TTC549 (cell line): ENCODE data around the gene TOLLIP.
"Not testable (repeated sequence)": the region's sequence is repeated elsewhere in the genome, so short reads cannot be mapped to it uniquely, and the experiment has no call there.

Source experiments
- FAIRE-seq: peaks from 2 replicates; lab custom pipeline; 2012; peaks lifted over from hg19 to GRCh38; lab: Jason Lieb, UNC

Gene TOLLIP

DNA sequence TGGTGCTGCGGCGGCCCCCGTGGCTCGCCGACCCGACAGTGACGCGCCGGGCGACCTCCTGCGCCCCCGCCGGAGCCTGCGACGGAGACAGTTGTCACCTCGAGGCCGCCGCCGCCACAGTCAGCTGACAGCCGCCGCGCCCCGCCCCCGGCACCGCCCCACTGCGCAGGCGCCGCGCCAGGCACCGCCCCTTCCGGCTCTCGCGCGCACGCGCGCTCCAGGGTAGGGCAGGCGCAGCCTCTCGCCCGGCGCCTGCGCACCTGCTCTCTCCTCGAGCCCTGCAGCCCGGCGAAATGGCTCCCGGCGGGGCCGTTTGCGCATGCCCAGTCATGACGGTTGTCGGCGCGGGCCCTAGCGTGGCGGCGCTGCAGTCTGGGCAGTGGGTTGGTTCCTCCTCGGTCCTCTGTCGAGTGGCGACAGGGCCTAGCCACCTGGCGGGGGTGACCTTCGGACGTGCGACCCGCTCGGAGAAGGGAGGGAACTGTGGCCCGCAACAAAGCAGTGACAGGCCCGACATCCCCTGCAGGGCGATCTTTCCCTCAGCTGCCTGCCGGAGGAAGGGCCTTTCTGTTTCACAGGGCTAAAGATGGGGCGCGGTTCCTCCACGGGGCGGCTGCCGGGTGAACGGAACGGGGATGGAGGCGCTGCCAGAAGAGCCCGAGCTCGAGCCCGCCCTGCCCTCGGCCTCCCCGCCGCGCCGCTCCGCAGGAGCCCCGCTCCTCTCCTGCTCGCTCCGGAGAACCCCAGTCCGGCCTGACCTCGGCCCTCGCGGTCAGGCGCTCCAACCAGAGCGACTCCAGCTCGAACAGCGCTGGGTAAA is at the start of gene TOLLIP:
Gene TOLLIP, minus strand, starts transcription at position 135 of the 820 bp plus-strand sequence. Its CDS starts 134 bp downstream, at position 1.
- no peak for FAIRE-seq

DNA sequence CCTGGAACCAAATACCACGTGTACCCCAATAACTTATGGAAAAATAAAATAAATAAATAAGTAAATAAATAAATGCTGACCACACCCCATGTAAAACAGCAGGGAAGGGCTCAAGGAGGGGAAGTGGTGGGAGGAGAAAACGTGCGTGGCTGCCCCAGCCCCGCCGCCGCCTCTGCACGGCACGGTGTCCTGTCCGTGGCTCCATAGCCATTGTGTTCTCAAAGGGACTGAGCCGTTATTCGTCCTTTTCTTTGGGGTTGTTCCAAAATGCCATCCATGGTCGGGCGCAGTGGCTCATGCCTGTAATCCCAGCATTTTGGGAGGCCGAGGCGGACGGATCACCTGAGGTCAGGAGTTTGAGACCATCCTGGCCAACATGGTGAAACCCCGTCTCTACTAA is 49.5 kb upstream of the TOLLIP start:
- FAIRE-seq: not testable (repeated sequence)

DNA sequence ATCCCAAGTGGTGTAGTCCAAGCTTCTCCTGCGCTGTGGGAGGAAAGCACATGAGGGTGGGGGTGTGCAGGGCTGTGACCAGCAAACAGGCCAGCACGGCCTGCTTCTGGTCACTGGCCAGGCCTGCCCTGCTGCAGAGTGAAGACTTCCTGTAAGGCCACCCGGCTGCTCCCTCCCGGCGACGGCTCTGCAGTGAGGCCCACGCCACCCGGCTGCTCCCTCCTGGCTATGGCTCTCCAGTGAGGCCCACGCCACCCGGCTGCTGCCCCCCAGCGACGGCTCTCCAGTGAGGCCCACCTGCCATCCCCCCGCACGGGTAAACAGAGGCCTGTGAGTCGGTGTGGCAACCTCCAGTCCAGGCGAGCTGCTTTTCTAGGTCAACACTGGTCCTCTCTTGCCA is 48.9 kb upstream of the TOLLIP start:
- no peak for FAIRE-seq

DNA sequence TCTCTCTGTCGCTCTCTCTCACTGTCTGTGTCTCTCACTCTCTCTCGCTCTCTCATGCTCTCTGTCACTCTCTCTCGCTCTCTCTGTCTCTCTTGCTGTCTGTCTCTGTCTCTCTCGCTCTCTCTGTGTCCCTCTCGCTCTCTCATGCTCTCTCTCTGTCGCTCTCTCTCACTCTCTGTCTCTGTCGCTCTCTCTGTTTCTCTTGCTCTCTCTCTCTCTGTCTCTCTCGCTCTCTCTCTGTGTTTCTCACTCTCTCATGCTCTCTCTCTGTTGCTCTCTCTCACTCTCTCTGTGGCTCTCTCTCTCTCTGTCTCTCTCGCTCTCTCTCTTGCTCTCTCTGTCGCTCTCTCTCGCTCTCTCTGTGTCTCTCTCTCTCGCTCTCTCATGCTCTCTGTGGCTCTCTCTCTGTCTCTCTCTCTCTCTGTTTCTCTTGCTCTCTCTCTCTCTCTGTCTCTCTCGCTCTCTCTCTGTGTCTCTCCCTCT is 47.1 kb upstream of the TOLLIP start:
- no peak for FAIRE-seq

DNA sequence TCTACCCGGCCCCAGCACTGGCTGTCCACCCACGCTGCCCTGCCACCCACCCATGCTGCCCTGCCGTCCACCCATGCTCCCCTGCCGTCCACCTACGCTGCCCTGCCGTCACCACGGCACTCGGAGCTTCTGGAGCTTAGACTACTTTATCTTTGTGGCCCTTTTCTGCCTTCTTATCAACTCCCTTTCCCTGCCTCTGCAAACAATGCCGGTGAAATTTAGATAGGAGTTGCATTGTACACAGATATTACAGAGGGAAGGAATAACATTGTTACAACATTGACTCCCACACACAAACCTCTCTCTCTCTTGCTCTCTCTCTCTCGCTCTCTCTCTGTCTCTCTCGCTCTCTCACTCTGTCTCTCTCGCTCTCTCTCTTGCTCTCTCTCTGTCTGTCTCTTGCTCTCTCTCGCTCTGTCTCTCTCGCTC is 46.6 kb upstream of the TOLLIP start:
- no peak for FAIRE-seq

DNA sequence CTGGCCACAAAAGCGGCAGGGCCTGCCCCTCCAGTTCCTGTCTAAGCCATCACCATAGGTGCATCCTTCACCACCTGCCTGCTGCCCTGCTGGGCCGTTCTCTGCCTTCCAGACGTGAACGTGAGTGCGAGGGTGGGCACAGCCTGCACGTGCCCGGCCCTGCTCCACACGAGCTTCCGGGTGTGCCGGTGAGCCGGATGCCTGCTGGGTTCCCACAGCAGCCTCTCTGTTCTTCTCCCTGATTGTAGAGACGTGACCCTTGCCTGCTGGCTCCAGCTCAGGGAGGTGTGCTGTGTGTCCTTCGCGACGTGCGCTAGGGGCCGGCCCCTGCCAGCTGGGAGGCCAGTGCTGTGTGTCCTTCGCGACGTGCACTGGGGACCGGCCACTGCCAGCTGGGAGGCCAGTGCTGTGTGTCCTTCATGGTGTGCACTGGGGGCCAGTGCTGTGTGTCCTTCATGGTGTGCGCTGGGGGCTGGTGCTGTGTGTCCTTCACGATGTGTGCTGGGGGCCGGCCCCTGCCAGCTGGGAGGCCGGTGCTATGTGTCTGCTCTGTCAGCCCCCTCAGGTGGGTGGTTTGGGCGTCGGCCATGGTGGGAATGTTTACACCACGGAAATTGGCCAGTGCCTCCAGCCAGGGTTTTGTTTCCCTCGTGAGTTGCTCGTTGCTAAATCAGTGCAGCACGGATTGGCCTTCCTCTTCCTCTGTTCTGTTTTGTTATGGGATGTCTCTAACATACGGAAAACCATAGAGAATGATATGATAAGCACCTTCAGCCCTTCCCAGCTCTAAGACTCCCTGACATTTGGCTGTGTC is 44.9 kb upstream of the TOLLIP start:
- FAIRE-seq: no peak

DNA sequence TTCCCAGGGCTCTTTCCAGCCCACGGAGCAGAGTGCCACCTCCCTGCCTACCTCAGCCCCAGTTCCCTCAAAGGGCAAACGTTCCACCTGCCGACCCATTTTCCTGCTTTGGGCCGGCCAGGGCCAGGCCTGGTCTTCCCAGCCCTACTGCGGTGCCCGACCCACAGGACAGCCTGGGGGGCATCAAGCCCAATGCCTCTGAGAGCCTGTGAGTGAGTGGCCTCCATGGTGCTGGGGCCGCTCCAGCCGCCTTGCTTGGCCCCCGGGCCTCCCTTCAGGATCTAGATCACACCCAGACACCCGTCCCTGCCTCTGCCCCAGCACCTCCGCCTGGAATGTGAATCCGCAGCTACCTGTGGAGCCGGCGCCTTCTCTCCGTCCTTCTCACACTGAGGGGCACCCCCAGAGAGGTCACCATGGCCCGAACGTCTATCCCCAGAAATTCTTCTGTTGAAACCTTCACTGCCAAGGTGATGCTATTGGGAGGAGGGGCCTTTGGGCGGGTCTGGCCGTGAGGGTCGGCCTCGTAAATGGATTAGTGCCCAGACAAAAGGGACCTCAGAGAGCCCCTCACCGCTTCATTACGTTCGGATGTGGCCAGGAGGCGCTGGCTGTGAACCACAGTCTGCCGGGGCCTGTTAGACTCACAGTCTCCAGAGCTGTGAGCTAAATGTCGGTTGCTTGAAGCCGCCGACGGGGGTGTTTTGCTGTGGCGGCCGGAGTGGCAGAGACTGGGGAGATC is 44.1 kb upstream of the TOLLIP start:
- FAIRE-seq: no peak

DNA sequence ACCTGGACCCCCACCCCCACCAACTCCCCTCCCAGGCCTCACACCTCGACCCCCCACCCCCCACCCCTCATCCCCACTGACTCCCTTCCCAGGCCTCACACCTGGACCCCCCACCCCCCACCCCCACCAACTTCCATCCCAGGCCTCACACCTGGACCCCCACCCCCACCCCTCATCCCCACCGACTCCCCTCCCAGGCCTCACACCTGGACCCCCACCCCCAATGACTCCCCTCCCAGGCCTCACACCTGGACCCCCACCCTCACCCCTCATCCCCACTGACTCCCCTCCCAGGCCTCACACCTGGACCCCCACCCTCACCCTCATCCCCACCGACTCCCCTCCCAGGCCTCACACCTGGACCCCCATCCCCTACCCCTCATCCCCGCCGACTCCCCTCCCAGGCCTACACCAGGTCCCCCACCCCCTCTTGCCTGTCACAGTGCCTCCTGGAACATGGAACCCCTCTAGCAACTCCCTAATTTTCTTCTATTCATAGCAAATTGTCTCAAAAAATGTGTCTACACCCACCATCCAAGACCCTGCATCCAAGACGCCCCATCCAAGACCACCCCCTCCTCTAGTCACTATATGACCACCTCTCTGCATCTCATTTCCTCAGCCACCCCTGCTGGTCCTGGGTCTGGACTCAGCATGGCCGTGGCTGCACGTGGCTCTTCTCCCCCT is 43.4 kb upstream of the TOLLIP start:
- no peak for FAIRE-seq

DNA sequence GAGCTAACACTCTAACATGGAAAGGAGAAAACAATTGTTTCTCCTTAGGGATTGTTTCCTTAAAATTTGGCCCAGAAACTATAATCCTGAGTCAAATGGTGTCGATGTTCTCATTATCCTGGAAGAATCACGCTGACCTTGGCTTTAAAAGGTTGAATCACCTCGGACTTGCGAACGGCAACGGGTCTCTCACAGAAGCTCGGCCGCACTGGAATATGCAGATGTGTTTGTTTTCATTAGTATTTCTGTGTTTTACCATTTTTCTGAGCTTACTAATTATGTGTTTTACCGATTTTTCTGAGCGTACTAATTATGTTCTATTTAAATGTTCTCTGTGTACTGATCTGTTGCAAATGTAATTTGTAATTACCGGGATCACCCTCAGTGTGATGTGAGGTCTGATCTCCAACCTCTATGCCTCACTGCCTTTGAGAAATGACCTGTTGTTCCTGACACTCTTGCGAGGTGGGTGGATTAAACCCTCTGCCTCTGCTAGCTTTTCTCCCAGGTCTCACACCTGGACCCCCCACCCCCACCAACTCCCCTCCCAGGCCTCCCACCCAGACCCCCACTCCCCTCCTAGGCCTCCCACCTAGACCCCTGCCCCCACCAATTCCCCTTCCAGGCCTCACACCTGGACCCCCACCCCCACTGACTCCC is 42.0 kb upstream of the TOLLIP start:
- peak; percentile 13 for FAIRE-seq

DNA sequence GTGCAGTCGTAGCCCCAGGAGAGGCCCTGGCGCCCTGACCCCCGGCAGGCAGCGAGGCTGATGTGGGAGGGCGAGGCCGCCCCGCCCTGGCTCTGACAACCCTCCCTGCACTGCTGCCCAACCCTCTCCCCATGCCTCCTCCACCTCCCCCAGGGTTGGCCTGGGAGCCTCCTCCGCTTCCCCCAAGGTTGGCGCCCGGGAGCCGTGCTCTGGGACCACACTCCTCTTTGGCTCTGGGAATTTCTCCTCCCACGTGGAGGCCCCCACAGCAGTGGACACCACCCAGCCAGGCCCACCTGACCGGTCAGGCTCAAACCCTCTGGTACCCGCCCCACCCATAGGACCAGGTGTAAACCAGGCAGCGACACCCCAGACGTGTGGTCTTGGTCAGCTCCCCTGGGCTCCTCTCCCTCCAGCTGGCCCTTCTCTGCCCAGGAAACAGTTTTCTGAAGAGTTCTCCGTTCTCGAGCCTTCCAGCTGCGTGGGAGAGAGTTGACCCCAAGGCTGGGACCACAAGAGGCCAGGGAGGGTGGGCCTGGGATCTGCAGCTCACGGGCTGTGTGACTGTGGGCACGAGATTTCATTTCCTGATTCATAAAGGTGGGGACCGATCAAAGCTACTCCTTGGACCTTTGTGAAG is 40.8 kb upstream of the TOLLIP start:
- no peak for FAIRE-seq

DNA sequence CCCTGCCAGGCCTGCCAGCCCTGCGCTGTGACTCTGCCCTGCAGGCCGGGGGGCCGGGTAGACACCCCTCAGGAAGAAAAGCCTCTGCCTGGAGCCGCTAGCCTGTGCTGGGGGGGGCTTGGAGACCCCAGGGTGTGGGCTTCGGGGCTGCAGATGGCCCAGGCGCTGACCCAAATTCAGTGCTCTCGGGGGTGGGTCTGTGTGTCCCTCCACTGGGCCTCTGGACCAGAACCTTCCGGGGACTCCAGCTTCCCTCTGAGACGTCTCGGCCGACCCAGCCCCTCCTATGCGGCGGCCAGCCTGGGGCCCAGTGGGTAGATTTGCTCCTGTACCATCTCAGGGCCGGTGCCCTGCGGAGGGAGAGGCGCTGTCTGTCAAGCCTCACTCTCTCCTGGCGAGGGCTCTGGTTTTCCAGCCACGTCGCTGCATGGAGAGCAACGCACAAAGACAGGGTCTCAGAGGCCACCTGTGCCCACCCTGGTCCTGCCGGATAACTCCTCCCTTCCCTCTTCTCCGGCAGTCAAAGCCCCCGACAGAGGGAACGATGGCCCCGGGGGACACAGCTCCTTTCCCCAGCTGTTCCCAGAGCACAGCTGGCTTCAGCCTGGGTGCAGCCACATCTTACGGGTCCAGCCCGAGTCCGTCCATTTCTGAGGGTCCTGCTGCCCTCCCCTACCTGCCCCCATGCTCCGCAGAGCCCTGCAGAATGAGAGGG is 40.1 kb upstream of the TOLLIP start:
- FAIRE-seq: no peak

DNA sequence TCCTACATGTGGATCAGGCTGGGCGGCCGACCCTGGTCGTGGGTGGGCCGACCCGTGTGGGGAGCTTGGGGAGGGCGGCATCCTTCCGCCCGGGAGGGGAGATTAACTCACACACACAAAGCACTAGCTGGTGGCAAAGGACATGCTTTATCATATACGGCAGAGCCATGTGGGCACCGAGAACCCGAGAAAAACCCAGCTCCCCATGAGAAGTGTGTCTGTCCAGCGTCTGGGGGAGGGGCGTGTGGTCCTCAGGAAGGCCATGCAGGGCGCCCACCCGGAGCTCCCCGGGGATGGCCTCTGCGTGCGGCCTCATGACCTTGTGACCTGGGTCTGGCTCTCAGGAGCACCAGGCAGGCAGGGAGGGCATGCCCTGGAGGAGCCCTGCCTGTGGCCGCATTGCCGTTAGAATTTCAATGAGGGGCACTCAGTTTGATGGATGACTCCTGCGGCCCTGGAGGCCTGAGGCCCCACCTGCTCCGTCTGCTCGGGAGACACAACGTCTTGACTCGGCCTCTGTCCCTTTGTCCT is 39.4 kb upstream of the TOLLIP start:
- no peak for FAIRE-seq

DNA sequence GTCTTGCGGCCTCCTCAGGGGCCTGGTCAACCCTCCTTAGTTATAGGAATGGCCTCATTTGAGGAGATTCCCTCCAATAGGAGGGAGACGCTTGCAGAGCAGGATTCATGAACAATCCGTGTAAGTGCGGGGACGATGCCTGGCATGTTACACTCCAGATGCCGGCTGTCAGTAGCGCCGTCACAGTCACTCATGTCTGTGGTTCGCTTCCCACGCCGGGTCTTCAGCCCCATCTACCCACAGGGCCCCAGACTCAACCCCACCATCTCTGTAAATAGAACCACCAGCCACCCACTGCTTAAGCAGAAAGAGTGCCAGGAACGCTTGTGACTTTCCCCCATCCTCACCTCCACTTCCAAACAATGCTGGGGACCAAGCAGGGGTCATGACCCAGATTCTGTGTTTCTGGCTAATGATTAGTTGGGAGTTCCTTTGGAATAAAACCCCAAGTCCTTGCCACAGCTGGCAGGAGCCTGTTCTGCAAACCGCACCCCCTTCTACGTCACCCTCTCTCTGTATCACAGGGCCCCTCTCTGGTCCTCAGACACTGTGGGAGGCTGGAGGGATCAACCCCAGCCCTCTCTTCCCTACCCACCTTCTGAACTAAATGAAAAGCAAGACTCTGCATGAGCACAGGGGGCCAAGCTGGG is 38.8 kb upstream of the TOLLIP start:
- FAIRE-seq: no peak

DNA sequence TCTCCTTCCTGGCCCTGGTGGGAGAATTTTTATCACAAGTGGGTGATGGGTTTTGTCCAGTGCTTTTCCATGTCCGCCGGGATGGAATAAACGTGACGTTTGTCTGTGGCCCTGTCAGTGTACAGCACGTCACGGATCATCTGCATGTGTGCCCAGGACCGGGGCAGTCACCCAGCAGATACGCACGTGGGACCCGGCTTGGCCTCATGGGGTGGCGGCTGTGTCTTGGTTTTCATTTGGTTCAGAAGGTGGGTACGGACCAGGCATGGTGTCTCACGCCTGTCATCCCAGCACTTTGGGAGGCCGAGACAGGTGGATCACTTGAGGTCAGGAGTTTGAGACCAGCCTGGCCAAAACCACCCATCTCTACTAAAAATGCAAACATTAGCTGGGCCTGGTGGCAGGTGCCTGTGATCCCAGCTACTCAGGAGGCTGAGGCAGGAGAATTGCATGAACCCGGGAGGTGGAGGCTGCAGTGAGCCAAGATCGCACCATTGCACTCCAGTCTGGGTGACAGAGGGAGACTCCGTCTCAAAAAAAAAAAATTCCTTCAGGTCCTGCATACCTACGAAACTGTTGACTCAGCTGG is 38.1 kb upstream of the TOLLIP start:
- not testable (repeated sequence) for FAIRE-seq

DNA sequence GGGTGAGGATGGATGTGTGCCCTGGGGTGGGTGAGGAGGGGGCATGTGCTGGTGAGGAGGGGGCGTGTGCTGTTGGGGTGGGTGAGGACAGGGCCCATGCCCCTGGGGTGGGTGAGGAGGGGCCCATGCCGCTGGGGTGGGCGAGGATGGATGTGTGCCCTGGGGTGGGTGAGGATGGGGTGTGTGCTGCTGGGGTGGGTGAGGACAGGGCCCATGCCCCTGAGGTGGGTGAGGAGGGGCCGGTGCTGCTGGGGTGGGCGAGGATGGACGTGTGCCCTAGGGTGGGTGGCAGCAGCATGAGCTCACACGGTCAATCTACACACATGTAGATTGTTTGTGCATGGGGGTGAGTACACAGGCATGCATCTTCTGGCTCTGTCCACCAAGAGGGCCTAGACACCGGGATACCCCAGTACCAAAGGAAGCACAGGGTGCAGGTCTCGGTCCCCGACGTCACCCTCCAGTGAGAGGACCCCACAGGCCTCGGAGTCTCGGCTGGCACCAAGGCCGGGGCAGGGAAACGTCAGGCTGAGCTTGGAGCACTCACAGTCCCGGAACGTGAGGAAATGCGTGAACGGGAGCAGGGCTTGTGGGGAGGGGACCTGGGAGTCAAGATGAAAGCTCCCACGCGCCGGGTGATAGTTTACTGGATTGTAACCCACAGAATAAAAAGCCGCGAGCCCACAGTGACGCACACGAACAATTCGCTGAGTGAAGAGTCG is 37.4 kb upstream of the TOLLIP start:
- no peak for FAIRE-seq

DNA sequence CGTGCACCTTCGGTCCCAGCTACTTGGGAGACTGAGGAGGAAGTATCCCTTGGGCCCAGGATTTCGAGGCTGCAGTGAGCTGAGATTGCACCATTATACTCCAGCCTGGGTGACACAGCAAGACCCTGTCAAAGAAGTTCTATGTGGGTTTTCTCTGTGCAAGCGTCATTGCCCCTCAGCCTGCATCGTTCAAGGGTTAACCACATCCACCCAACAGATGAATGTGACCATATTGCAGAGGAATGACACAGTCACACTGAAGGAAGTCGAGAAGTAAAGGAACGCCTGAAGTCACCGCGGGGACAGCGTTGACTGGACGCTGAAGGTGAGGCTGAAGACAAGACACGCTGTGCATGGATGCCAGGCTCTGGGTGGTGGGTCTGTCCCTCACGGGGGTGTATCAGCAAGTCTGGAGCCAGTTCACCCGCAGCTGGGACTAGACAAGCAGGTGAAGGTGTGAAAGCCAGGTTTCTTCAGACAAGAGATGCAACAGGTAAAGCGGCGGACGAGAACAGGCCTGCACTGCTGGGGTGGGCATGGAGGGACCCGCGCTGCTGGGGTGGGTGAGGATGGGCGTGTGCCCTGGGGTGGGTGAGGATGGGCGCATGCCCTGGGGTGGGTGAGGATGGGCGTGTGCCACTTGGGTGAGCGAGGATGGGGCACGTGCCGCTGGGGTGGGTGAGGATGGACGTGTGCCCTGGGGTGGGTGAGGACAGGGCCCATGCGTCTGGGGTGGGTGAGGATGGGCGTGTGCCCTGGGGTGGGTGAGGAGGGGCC is 36.5 kb upstream of the TOLLIP start:
- no peak for FAIRE-seq

DNA sequence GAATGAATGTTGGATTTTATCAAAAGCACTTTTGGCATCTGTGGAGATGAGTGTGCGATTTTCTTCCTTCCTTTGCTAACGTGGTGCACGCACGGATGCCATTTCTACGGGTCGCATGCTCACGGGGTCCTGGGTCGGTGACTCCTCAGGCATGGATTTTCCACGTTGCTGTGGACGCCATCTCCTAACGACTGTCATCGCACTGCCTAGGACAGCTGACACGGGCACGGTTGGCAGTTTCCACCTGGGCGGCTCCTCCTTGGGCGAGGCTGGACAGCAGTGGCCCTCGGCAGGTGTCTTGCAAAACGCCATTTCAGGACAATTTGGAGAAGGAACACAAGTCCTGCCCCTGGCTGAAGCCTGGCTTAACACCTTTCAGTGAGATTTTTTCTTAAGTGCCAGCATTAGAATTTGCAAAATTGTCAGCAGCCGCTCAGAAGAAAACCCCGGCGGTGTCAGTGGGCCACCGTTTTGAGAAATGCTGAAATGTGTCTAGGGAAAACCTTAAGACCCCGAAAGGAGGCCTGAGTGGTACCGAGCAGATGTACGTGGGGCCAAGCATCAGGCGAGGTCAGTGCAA is 34.7 kb upstream of the TOLLIP start:
- FAIRE-seq: no peak
